ENCODE results near the gene NOD1.

DNA sequence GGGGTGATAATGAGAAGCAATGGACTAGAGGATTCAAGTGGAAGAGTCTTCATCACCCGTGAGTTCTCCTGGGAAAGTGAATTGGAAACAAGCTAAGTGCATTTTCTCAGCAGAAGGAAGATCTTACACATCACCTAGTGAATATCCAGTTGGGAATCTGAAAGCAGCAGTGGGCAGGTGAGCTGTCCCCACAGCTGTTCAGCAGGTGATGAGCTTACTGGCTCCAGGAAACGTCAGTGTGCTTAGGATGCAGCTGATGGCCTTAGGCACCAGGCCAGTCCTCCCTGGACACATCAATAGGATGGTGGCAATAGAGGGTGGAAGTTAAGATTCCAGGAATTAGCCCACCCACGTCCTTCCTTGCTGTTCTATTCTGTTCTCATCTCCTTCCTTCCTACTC lies 66.7 kb downstream of the NOD1 start:
- TF ChIP-seq, protein P1, sequence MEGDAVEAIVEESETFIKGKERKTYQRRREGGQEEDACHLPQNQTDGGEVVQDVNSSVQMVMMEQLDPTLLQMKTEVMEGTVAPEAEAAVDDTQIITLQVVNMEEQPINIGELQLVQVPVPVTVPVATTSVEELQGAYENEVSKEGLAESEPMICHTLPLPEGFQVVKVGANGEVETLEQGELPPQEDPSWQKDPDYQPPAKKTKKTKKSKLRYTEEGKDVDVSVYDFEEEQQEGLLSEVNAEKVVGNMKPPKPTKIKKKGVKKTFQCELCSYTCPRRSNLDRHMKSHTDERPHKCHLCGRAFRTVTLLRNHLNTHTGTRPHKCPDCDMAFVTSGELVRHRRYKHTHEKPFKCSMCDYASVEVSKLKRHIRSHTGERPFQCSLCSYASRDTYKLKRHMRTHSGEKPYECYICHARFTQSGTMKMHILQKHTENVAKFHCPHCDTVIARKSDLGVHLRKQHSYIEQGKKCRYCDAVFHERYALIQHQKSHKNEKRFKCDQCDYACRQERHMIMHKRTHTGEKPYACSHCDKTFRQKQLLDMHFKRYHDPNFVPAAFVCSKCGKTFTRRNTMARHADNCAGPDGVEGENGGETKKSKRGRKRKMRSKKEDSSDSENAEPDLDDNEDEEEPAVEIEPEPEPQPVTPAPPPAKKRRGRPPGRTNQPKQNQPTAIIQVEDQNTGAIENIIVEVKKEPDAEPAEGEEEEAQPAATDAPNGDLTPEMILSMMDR (IDR thresholded peaks at IDR 0.05) = no peak
- no peak for TF ChIP-seq POLR2A (IDR thresholded peaks at IDR 0.05)
